Left ventricle myocardium inferior (tissue), 1 donor: ENCODE data around the gene THTPA. TPM values are rescaled to one million over a fixed set of nuclear protein-coding genes. Genes with fewer than 3 reads are reported as not detected.

Experiments used
- total RNA-seq: library from RNA; stranded (reverse); fragmentation: NEBNext Ultra II Directional; extraction: Animal tissue kit (Norgen Biotek cat#: 25700); gene quantifications from one replicate; pipeline ENCODE4 v1.2.1, GENCODE V29; 2021
- donor health status: DM: no; HTN: yes; CAD: no; lungs with severe emphysema.

The THTPA gene
- total RNA-seq, 1 donor from 2014 or later: 17.2 TPM

Other genes with a start within 250 kb of the THTPA start
- 37.5 TPM for gene BCL2L2, start 249.4 kb upstream of the THTPA start, total RNA-seq
- 71.2 TPM for gene PABPN1, start 234.8 kb upstream of the THTPA start, total RNA-seq
- 9.7 TPM for gene SLC22A17, start 203.4 kb upstream of the THTPA start, total RNA-seq
- 3.6 TPM for gene EFS, start 191.1 kb upstream of the THTPA start, total RNA-seq
- not detected for gene IL25, start 183.5 kb upstream of the THTPA start, total RNA-seq
- 1.0 TPM for gene CMTM5, start 179.2 kb upstream of the THTPA start, total RNA-seq
- gene MYH6, start 148.0 kb upstream of the THTPA start, total RNA-seq: 1,823 TPM
- gene MYH7, start 120.6 kb upstream of the THTPA start, total RNA-seq: 14,853 TPM
- gene NGDN, start 86.6 kb upstream of the THTPA start, total RNA-seq: 17.2 TPM
- 0.74 TPM for gene ZFHX2, start 4.5 kb upstream of the THTPA start, total RNA-seq
- gene AP1G2, start 11.5 kb downstream of the THTPA start, total RNA-seq: 10.4 TPM
- 0.19 TPM for gene JPH4, start 22.5 kb downstream of the THTPA start, total RNA-seq
- not detected for gene DHRS2, start 80.1 kb downstream of the THTPA start, total RNA-seq